OCI-LY7 (cell line): ENCODE data around the gene CEP170. TPM values are rescaled to one million over a fixed set of nuclear protein-coding genes. Genes with fewer than 3 reads are reported as not detected.
"Not testable (repeated sequence)": the region's sequence is repeated elsewhere in the genome, so short reads cannot be mapped to it uniquely, and the experiment has no call there.

Experiments
- BruUV-seq: library from RNA; stranded (reverse); fragments of 400-500 nt; replicated peaks from 2 replicates; lab custom pipeline; 2021; lab: Mats Ljungman, UMichigan
- CTCF ChIA-PET: fragments of 300-600 bp; sonication (Branson Sonifier 250); formaldehyde crosslinking; loops from one replicate; lab custom pipeline; 2022; ENCODE audit warnings: antibody characterized with exemption; ENCODE audit not compliant: unreplicated experiment; lab: Charles Lee
- POLR2A ChIA-PET: fragments of 300-600 bp; sonication (Branson Sonifier 250); formaldehyde crosslinking; loops from one replicate; lab custom pipeline; 2022; ENCODE audit warnings: antibody characterized with exemption; lab: Charles Lee
- DNase-seq: peaks from one replicate; pipeline ENCODE4 v3.0.0-alpha.2; 2015; ENCODE audit warnings: low spot score
- H2AFZ ChIP-seq: fragments of 200-600 bp; sonication (generic), shearing (Covaris generic); 2 replicates; pipeline ENCODE4 v1.6.1; 2014; ENCODE audit warnings: mild to moderate bottlenecking, antibody characterized with exemption, low read length, moderate library complexity
- H3K27ac ChIP-seq: fragments of 200-600 bp; sonication (generic); 2 replicates; pipeline ENCODE4 v1.5.1; 2014; ENCODE audit warnings: mixed run types, low read depth, mild to moderate bottlenecking, moderate library complexity, low read length, inconsistent platforms; ENCODE audit not compliant: poor library complexity, severe bottlenecking
- H3K36me3 ChIP-seq: fragments of 200-600 bp; sonication (generic); 2 replicates; pipeline ENCODE4 v1.6.1; 2014; ENCODE audit warnings: mild to moderate bottlenecking, antibody characterized with exemption, low read length, moderate library complexity, mixed read lengths; ENCODE audit not compliant: insufficient read depth
- H3K4me1 ChIP-seq: fragments of 200-600 bp; sonication (generic); 2 replicates; pipeline ENCODE4 v1.5.1; 2014; ENCODE audit warnings: mild to moderate bottlenecking, low read length; ENCODE audit not compliant: insufficient read depth, poor library complexity, severe bottlenecking
- H3K4me2 ChIP-seq: fragments of 200-600 bp; sonication (generic); 2 replicates; pipeline ENCODE4 v1.6.1; 2014; ENCODE audit warnings: mild to moderate bottlenecking, low read length
- H3K4me3 ChIP-seq: fragments of 200-600 bp; sonication (generic); 2 replicates; pipeline ENCODE4 v1.5.1; 2014; ENCODE audit warnings: mild to moderate bottlenecking, low read depth, low read length; ENCODE audit not compliant: poor library complexity, severe bottlenecking
- H3K79me2 ChIP-seq: fragments of 200-600 bp; sonication (generic); 2 replicates; pipeline ENCODE4 v1.6.1; 2016; ENCODE audit warnings: low read depth, mild to moderate bottlenecking, low read length, moderate library complexity, mixed read lengths; ENCODE audit not compliant: insufficient read depth
- H3K9me2 ChIP-seq: fragments of 200-600 bp; sonication (generic); 2 replicates; pipeline ENCODE4 v1.6.1; 2016; ENCODE audit warnings: mild to moderate bottlenecking, low read length, mixed read lengths; ENCODE audit not compliant: insufficient read depth
- H3K9me3 ChIP-seq: fragments of 200-600 bp; sonication (generic); 2 replicates; pipeline ENCODE4 v1.6.1; 2014; ENCODE audit warnings: mild to moderate bottlenecking, mixed run types, low read length, mixed read lengths
- H4K20me1 ChIP-seq: fragments of 200-600 bp; sonication (generic); 2 replicates; pipeline ENCODE4 v1.6.1; 2014; ENCODE audit warnings: mild to moderate bottlenecking, antibody characterized with exemption, low read length, moderate library complexity, mixed read lengths; ENCODE audit not compliant: insufficient read depth
- EZH2phosphoT487 ChIP-seq: fragments of 200-600 bp; sonication (generic); IDR thresholded peaks from 2 replicates; pipeline ENCODE4 v1.6.1; 2018; ENCODE audit warnings: low read depth, borderline replicate concordance, mild to moderate bottlenecking, mixed run types, antibody characterized with exemption, low read length, moderate library complexity, mixed read lengths
- intact Hi-C: fragments of 100-400 bp; cut with micrococcal nuclease; formaldehyde crosslinking; loops from one replicate; pipeline ENCODE4 v1.10.0; 2022; ENCODE audit not compliant: unreplicated experiment
- total RNA-seq, 2 experiments: library from RNA; depleted of rRNA in 1 of 2; stranded (reverse); fragments of >200 nt in 1 of 2; shearing (Covaris generic) in 1 of 2; gene quantifications; 2 replicates each; pipeline ENCODE4 v1.2.3, GENCODE V29; 2014 to 2022
- TF ChIP-seq, protein P1 (sequence below): fragments of 200-600 bp; sonication (generic); conservative IDR thresholded peaks from 2 replicates; pipeline ENCODE4 v1.5.1; 2014; ENCODE audit warnings: mild to moderate bottlenecking, antibody characterized with exemption, low read length, moderate library complexity, mixed read lengths

CEP170 gene
- total RNA-seq, 2 experiments from 2014 or later: 57.6 to 85.4 TPM

DNA sequence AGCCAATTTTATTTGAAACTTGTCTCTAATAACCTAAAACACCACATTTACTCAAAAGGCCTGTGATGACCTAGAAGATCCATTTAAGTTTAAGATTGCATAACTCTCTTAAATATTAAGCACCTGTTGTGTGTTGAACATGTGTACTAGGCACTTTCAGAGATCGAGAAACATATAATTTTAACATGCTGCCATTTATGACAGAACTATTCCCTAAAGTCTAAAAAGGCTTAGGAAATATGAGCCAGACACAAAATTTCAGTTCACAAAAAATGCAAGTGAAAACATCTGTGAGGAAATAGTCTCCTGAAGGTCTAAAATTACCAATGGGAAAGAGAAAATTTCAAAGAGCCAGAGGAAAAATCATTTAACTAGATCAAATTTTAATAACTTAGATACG, 37.7 kb downstream of the CEP170 start:
- intact Hi-C loops: no loop called here
- no peak for TF ChIP-seq EZH2phosphoT487
- TF ChIP-seq, protein P1, sequence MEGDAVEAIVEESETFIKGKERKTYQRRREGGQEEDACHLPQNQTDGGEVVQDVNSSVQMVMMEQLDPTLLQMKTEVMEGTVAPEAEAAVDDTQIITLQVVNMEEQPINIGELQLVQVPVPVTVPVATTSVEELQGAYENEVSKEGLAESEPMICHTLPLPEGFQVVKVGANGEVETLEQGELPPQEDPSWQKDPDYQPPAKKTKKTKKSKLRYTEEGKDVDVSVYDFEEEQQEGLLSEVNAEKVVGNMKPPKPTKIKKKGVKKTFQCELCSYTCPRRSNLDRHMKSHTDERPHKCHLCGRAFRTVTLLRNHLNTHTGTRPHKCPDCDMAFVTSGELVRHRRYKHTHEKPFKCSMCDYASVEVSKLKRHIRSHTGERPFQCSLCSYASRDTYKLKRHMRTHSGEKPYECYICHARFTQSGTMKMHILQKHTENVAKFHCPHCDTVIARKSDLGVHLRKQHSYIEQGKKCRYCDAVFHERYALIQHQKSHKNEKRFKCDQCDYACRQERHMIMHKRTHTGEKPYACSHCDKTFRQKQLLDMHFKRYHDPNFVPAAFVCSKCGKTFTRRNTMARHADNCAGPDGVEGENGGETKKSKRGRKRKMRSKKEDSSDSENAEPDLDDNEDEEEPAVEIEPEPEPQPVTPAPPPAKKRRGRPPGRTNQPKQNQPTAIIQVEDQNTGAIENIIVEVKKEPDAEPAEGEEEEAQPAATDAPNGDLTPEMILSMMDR: no peak

DNA sequence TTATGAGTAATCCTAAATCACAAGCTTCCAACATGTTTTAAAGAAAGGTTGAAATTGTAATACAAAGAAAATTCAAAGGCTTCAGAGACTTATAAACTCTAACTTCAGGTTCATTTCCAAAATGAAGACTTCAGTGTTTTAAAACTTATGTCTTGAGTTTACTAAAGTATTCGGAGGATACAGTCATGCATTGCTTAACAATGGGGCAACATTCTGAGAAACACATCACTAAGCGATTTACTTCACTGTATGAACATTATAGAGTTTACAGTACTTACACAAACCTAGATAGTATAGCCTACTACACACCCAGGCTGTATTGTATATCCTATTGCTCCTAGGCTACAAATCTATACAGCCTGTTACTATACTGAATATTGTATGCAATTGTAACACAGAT, 38.3 kb downstream of the CEP170 start:
- peaks cover 81% of the 10 kb centered on the region for H3K36me3 ChIP-seq
- BruUV-seq: no TSS peak

More for the DNA sequence above, 37.7 kb downstream of the CEP170 start:
- DNase-seq: no peak
- ChIA-PET POLR2A (no interaction called here), CTCF (no interaction called here)
- no peaks in the 10 kb centered on the region for H3K9me3 ChIP-seq
- H3K27ac ChIP-seq: no peak overlapping the region
- H4K20me1 ChIP-seq: 0 out of 2 replicates have a peak, but pooled peaks cover 4% of the 10 kb centered on the region
- peaks cover 87% of the 10 kb centered on the region for H3K36me3 ChIP-seq
- H3K4me1 ChIP-seq: no peaks in the 10 kb centered on the region
- H3K4me2 ChIP-seq: no peak overlapping the region
- H3K4me3 ChIP-seq: no peak overlapping the region
- H2AFZ ChIP-seq: no peak overlapping the region
- BruUV-seq: no TSS peak
- no peaks in the 10 kb centered on the region for H3K9me2 ChIP-seq
- H3K79me2 ChIP-seq: no peaks in the 10 kb centered on the region

DNA sequence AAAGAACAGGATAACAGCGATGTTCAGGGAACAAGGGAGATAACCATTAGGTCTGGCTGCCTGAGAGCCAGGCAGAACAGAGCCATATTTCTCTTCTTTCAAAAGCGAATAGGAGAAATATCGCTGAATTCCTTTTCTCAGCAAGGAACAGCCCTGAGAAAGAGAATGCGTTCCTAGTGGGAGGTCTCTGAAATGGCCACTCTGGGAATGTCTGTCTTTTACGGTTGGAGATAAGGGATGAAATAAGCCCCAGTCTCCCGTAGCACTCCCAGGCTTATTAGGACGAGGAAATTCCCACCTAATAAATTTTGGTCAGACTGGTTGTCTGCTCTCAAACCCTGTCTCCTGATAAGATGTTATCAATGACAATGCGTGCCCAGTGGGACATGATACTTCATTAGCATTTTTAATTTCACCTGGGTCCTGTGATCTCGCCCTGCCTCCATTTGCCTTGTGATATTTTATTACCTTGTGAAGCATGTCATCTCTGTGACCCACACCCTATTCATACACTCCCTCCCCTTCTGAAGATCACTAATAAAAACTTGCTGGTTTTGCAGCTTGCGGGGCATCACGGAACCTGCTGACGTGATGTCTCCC, 39.7 kb downstream of the CEP170 start:
- H3K36me3 ChIP-seq: peaks cover 68% of the 10 kb centered on the region
- POLR2A ChIA-PET, H3K27ac ChIP-seq, CTCF ChIA-PET, H2AFZ ChIP-seq, H3K4me2 ChIP-seq, intact Hi-C loops, H3K9me2 ChIP-seq, H3K4me1 ChIP-seq, H3K4me3 ChIP-seq, H3K9me3 ChIP-seq, DNase-seq, H4K20me1 ChIP-seq, BruUV-seq, H3K79me2 ChIP-seq: not testable (repeated sequence)

More for the DNA sequence above, 38.3 kb downstream of the CEP170 start:
- H3K4me1 ChIP-seq: no peaks in the 10 kb centered on the region
- intact Hi-C loops: no loop called here
- H3K9me3 ChIP-seq: no peaks in the 10 kb centered on the region
- ChIA-PET POLR2A (interaction anchor here (0.5 to 1.0 kb wide), 2 partner anchors 12 to 58 kb away, joined by 3 to 6 read pairs; no protein-coding TSS in a partner anchor), CTCF (no interaction called here)
- 0 out of 2 replicates have a peak, but pooled peaks cover 4% of the 10 kb centered on the region for H4K20me1 ChIP-seq
- no peak overlapping the region for H2AFZ ChIP-seq
- no peak overlapping the region for H3K27ac ChIP-seq
- TF ChIP-seq EZH2phosphoT487: no peak
- TF ChIP-seq, protein P1: no peak
- H3K4me2 ChIP-seq: no peak overlapping the region
- no peaks in the 10 kb centered on the region for H3K79me2 ChIP-seq
- no peak overlapping the region for H3K4me3 ChIP-seq
- no peak for DNase-seq
- no peaks in the 10 kb centered on the region for H3K9me2 ChIP-seq
